NCI-H1436 treated with DMSO at 0.1 percent for 48 hours (cell line): ENCODE data around the gene MAST2.
"Not testable (repeated sequence)": the region's sequence is repeated elsewhere in the genome, so short reads cannot be mapped to it uniquely, and the experiment has no call there.

ENCODE experiments used
- DNase-seq: peaks from one replicate; lab custom pipeline; 2025; lab: John Stamatoyannopoulos, UW

The MAST2 gene

GRCh38 chr1:46021046-46021996 is 217.9 kb downstream of the MAST2 start:
- no peak for DNase-seq

DNA sequence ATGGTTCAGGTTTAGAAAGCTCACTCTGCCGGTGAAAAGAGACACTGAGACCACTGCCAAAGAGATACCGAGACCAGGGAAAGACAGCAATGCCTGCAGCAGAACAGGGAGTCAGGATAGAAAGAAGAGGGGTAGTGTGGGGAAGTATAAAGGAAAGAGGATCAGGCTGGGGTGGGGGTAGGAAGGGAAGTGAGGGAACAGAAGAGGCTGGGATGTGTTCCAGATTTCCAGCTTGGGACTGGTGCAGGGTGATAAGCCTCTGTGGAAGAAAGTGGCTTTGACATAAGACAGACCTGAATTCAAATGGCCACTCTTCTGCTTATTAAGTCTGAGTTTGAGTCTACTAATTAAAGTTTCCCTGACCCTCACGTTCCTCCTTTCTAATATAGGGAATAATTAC is 223.1 kb downstream of the MAST2 start:
- DNase-seq, result no peak

DNA sequence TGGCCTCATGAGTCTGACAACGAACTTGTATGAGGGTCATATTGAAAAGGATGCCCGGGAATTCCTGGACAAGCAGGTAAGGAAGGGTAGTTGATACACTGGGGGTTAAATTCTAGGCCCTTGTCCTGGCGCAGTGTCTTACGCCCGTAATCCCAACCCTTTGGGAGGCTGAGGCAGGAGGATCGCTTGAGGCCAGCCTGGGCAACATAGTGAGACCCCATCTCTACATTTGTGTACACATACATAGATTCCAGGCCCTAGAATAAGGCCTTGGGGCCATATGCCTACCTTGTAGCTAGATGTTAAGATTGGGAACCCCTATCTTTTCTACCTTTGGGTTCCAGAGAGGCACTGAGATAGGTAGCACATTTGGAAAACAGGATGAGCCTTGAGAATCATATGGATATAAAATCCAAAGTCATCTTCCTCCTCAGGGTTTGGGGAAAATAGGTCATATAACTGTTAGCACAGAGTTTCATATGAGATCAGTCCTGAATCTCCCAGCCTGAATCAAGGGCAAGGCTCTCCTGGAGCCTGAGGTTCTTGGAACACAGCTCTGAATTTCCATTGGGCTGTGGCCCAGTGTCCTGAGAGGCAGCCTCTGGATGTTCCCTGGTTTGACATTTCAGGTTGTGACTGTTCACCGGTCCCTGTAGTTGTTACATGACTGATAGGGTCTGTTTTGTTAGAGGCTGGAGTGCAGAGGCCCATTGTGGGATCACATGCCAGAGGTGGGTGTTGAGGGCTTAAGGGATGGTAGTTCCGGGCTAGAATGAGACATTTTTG is 224.6 kb downstream of the MAST2 start:
- DNase-seq, result no peak

GRCh38 chr1:46030074-46030870 is 226.9 kb downstream of the MAST2 start:
- DNase-seq, result no peak

GRCh38 chr1:46030876-46031660 is 227.7 kb downstream of the MAST2 start:
- no peak for DNase-seq

- no peak for DNase-seq
Measured at GRCh38 chr1:46034601-46035516, 231.4 kb downstream of the MAST2 start.

GRCh38 chr1:46036894-46037839 is 233.8 kb downstream of the MAST2 start:
- no peak for DNase-seq

- peak; percentile 4 for DNase-seq
Measured at GRCh38 chr1:46039571-46040052, 236.2 kb downstream of the MAST2 start.

GRCh38 chr1:46041551-46041950 is 238.1 kb downstream of the MAST2 start:
- no peak for DNase-seq

DNA sequence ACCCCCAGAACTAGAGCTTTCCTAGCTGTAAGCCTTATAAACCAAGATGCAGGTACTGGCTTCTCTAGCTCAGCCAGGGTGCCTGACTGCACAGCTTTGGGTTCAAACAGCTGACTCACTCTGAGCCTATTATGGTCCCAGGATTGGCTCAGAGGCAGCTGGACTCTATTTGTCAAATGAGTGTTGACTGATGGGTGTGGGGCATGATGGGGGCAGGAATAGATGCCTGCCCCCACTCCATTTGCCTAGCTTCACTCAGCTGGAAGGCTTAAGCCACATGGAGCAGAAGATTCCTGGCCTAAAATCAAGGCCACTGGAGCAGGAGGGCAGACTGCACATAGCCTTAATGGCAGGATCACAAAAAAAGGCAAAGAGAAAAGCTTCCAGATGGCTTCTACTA is 238.6 kb downstream of the MAST2 start:
- no peak for DNase-seq

GRCh38 chr1:46043458-46044017 is 240.1 kb downstream of the MAST2 start:
- no peak for DNase-seq

DNA sequence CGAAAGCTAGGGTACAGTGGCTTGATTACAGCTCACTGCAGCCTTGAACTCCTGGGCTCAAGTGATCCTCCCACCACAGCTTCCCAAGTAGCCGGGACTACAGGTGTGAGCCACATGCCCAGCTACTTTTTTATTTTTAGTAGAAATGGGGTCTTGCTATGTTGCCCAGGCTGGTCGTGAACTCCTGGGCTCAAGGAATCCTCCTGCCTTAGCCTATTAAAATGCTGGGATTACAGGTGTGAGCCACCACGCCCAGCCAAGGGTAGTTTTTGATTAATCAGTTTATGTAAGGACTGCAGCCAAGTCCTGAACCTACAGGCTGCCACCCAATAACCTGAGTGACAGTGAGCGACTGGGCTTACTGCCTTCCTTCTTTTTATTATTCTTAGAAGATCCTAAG is 240.7 kb downstream of the MAST2 start:
- DNase-seq, result no peak

DNA sequence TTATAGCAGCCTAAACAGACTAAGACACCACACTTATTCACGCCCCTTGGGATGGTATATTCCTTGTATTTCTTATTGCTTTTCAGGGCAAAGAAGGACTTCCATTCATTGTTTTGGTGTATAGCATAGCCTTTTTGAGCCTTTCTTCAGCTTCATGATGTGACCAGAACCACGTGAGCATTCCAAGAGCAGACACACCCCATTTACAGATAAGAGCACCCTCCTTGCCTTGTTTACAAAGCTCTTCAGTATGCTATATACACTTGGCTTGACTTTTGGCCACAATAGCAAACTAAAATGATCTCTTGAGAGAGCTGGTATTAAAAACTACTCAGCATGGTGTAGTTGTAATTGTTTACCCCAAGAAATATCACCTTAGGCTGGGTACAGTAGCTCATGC is 250.3 kb downstream of the MAST2 start:
- DNase-seq, result no peak

DNA sequence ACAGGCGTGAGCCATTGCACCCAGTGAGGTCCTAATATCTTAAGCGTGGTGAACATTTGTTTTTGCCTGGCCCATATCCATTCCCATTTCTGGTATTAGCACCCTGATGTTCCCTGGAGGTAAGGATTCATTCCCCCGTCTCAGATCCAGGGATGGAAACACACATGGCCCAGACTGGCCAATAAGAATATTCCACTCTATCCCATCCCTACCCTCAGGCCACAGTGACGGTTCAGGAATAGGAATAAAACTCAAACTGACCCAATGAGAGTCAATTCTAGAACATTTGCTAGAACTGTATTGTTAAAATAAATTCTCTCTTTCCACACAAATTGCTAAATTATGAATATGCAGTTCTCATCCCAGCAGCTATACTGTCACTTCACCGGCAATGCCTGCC is 252.9 kb downstream of the MAST2 start:
- DNase-seq, result no peak

DNA sequence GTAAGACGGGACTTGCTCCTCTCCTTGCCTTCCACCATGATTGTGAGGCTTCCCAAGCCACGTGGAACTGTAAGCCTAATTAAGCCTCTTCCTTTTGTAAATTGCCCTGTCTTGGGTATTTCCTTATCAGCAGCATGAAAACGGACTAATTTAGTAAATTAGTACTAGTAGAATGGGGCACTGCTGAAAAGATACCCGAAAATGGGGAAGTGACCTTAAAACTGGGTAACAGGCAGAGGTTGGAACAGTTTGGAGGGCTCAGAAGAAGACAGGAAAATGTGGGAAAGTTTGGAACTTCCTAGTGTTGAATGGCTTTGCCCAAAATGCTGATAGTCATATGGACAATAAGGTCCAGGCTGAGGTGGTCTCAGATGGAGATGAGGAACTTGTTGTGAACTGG is 253.8 kb downstream of the MAST2 start:
- not testable (repeated sequence) for DNase-seq

DNA sequence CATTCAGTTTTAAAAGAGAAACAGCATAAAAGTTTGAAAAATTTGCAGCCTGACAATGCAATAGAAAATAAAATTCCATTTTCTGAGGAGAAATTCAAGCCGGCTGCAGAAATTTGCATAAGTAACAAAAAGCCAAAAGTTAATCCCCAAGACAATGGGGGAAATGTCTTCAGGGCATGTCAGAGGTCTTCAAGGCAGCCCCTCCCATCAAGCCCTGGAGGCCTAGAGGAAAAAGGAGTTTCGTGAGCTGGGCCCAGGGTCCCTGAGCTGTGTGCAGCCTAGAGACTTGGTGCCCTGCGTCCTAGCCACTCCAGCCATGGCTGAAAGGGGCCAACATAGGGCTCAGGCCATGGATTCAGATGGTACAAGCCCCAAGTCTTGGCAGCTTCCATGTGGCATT is 254.4 kb downstream of the MAST2 start:
- DNase-seq, result no peak

DNA sequence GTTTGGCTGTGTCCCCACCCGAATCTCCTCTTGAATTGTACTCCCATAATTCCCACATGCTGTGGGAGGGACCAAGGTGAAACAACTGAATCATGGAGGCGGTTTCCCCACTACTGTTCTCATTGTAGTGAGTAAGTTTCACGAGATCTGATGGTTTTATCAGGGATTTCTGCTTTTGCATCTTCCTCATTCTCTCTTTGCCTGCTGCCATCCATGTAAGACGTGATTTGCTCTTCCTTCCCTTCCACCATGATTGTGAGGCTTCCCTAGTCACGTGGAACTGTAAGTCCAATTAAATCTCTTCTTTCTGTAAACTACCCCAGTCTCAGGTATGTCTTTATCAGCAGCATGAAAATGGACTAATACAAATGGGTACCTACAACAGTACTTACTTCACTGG is 255.5 kb downstream of the MAST2 start:
- DNase-seq, result no peak

GRCh38 chr1:46061146-46061545 is 257.7 kb downstream of the MAST2 start:
- no peak for DNase-seq
